Measurements from ENCODE around the gene MYO16. TPM values are rescaled to one million over a fixed set of nuclear protein-coding genes. Genes with fewer than 3 reads are reported as not detected.

Gene MYO16
- total and polyA plus RNA-seq, 2 of the 4 experiments (the other 2 are of a cell fraction), result under 0.01 to 0.03 TPM

GRCh38 chr13:108676620-108677019, 47.2 kb downstream of the MYO16 start:
- Histone ChIP-seq H3K4me2 (ENCODE audit: low read depth, low read length) (no peak overlapping the region), H3K18ac (ENCODE audit: low read depth, low read length) (no peak overlapping the region), H4K8ac (ENCODE audit: low read depth in 2 of 2, low read length in 2 of 2) (no peak overlapping the region), H3K23ac (ENCODE audit: low read depth, low read length) (no peak overlapping the region), H3K4ac (ENCODE audit: low read depth, low read length) (no peak overlapping the region), H3K14ac (replicated peaks; ENCODE audit: low read depth, low read length) (no peak overlapping the region), H2BK5ac (ENCODE audit: low read depth, low read length, poor library complexity, severe bottlenecking) (no peak overlapping the region), H2AK5ac (ENCODE audit: low read depth, low read length) (no peak overlapping the region), H2AK9ac (replicated peaks; ENCODE audit: low read depth, low read length, poor library complexity) (no peak overlapping the region), H3K27me3 (ENCODE audit: control insufficient read depth, insufficient read depth, low read length) (peaks cover 4% of the 10 kb centered on the region), H3K4me1 (ENCODE audit: control insufficient read depth, insufficient read depth, low read length) (no peaks in the 10 kb centered on the region), H2BK20ac (ENCODE audit: low read depth, low read length) (no peak overlapping the region), H4K20me1 (ENCODE audit: insufficient read depth, low read length) (no peaks in the 10 kb centered on the region), H3K4me3 (ENCODE audit: insufficient read depth, low read depth, low read length) (no peak overlapping the region), H3K79me1 (ENCODE audit: low read depth in 1 of 2, low read length in 2 of 2) (no peaks in the 10 kb centered on the region), H4K5ac (ENCODE audit: low read depth, low read length) (no peak overlapping the region), H3K56ac (ENCODE audit: extremely low read depth, insufficient read depth, low read length) (no peak overlapping the region), H2AFZ (replicated peaks; ENCODE audit: low read length, poor library complexity) (no peak overlapping the region), H3K9me1 (ENCODE audit: insufficient read depth, low read length) (no peaks in the 10 kb centered on the region; the same call in 1 of the 2 replicates), H2BK15ac (ENCODE audit: low read depth, low read length) (no peak overlapping the region), H3K9ac (ENCODE audit: low read depth, low read length) (no peak overlapping the region), H3K9me3 (ENCODE audit: control insufficient read depth, insufficient read depth, low read length) (no peaks in the 10 kb centered on the region), H3K36me3 (ENCODE audit: control insufficient read depth, insufficient read depth, low read length) (no peaks in the 10 kb centered on the region), H2BK120ac (ENCODE audit: low read depth, low read length) (no peak overlapping the region), H4K91ac (ENCODE audit: insufficient read depth, low read depth, low read length) (no peak overlapping the region), H3K27ac (ENCODE audit: insufficient read depth, low read length) (no peak overlapping the region)
- intact Hi-C loops (cut with micrococcal nuclease) (no loop called here), in situ Hi-C loops (cut with MboI; ENCODE audit: low sequenced_read_pairs) (no loop called here), dilution Hi-C loops (cut with HindIII; ENCODE audit: low sequenced_read_pairs, unreplicated experiment) (no loop called here)
- no peak for ATAC-seq (ENCODE audit: low read depth)
- TF ChIP-seq RCOR1 (IDR thresholded peaks at IDR 0.05; ENCODE audit: insufficient replicate concordance, low read length) (no peak), CTCF (conservative IDR thresholded peaks at IDR 0.05; ENCODE audit: low read depth, low read length) (no peak), CHD1 (IDR thresholded peaks at IDR 0.05; ENCODE audit: low read depth, low read length) (no peak), FOS (IDR thresholded peaks at IDR 0.05; ENCODE audit: low read depth, low read length) (no peak), BHLHE40 (IDR thresholded peaks at IDR 0.05; ENCODE audit: low read depth, low read length) (no peak), MXI1 (IDR thresholded peaks at IDR 0.05; ENCODE audit: borderline replicate concordance, low read depth, low read length) (no peak), MAFK (IDR thresholded peaks at IDR 0.05; ENCODE audit: low read depth, low read length) (no peak), USF2 (IDR thresholded peaks at IDR 0.05; ENCODE audit: low read depth, low read length) (no peak), MAZ (IDR thresholded peaks at IDR 0.05; ENCODE audit: borderline replicate concordance, low read depth, low read length) (no peak), POLR2A (IDR thresholded peaks at IDR 0.05; ENCODE audit: low read depth, low read length) (no peak), CEBPB (IDR thresholded peaks at IDR 0.05; ENCODE audit: low read depth, low read length) (no peak), NFE2L2 (IDR thresholded peaks at IDR 0.05; ENCODE audit: low read depth, low read length) (no peak), SMC3 (IDR thresholded peaks at IDR 0.05; ENCODE audit: low read depth, low read length) (no peak), RFX5 (IDR thresholded peaks at IDR 0.05; ENCODE audit: low read depth, low read length) (no peak), RAD21 (IDR thresholded peaks at IDR 0.05; ENCODE audit: low read length) (no peak)
- TF ChIP-seq, protein P1, sequence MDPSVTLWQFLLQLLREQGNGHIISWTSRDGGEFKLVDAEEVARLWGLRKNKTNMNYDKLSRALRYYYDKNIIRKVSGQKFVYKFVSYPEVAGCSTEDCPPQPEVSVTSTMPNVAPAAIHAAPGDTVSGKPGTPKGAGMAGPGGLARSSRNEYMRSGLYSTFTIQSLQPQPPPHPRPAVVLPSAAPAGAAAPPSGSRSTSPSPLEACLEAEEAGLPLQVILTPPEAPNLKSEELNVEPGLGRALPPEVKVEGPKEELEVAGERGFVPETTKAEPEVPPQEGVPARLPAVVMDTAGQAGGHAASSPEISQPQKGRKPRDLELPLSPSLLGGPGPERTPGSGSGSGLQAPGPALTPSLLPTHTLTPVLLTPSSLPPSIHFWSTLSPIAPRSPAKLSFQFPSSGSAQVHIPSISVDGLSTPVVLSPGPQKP (IDR thresholded peaks at IDR 0.05; ENCODE audit: borderline replicate concordance, low read depth, low read length), result no peak
- WGBS, 2 experiments (ENCODE audit: extremely low coverage in 2 of 2, insufficient read length in 1 of 2), result 20% methylated on average over 1 of the region's 8 CpGs; no CpG with 5 or more reads in 1 of the 2 experiments
- no TSS peak for BruUV-seq (replicated peaks)
- ChIA-PET CTCF (no interaction called here), POLR2A (ENCODE audit: unreplicated experiment) (no interaction called here)
- DNase-seq, result no peak
